Activated T-helper 17 cell treated with anti-CD3 and anti-CD28 coated beads, Interleukin-2, amount 50 U/mL, for 72 hours (primary cell): Measurements from ENCODE around the gene PRKCQ. TPM values are rescaled to one million over a fixed set of nuclear protein-coding genes. Genes with fewer than 3 reads are reported as not detected.

Experiments used
- ATAC-seq: fragments of 150-1000 bp; cut with Tn5 transposase; replicated peaks from 2 replicates; pipeline ENCODE4 v1.10.0; 2021; ENCODE audit warnings: mild to moderate bottlenecking, moderate library complexity
- H3K27ac Mint-ChIP-seq: one replicate; pipeline ENCODE4 v1.8.0; 2022; ENCODE audit warnings: mixed read lengths
- H3K27me3 Mint-ChIP-seq: one replicate; pipeline ENCODE4 v1.8.0; 2022; ENCODE audit warnings: mixed read lengths
- H3K36me3 Mint-ChIP-seq: one replicate; pipeline ENCODE4 v1.8.0; 2022; ENCODE audit warnings: low read depth, mild to moderate bottlenecking, mixed read lengths
- H3K4me1 Mint-ChIP-seq: one replicate; pipeline ENCODE4 v1.8.0; 2022; ENCODE audit warnings: mixed read lengths
- H3K4me3 Mint-ChIP-seq: one replicate; pipeline ENCODE4 v1.8.0; 2022; ENCODE audit warnings: mild to moderate bottlenecking, mixed read lengths
- H3K9me3 Mint-ChIP-seq: one replicate; pipeline ENCODE4 v1.8.0; 2022; ENCODE audit warnings: mixed read lengths
- total RNA-seq, 2 donors: library from RNA; stranded (reverse); gene quantifications; one replicate each; pipeline ENCODE4 v1.2.3, GENCODE V29; 2022

Gene PRKCQ
- total RNA-seq, 2 donors from 2014 or later: 35.3 to 37.8 TPM

DNA sequence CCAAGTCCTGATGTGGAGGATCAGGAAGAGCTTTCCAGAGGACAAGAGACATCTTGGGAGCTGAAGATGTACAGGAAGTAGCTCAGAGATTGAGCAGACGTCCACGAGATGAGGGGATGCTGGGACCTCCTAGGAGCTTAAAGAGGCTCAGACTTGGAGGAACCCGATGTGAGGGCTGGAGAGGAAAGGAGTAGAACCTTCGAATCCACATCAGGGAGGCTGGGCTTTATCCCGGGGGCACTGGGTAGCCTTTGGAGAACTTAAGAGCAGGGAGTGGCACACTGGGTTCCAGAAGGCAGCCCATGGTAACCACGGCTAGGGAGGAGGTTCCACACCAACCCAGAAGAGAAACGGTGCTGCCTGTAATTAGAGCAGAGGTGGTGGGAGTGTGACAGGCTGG lies 10.8 kb downstream of the PRKCQ start:
- no peaks in the 10 kb centered on the region for H3K27me3 Mint-ChIP-seq
- peak; percentile 35 for ATAC-seq
- H3K36me3 Mint-ChIP-seq: peaks cover 52% of the 10 kb centered on the region
- peaks cover 38% of the 10 kb centered on the region for H3K4me1 Mint-ChIP-seq
- peak overlapping the region; percentile 61 for H3K4me3 Mint-ChIP-seq
- H3K27ac Mint-ChIP-seq: peak overlapping the region; percentile 66
- no peaks in the 10 kb centered on the region for H3K9me3 Mint-ChIP-seq

GRCh38 chr10:6567884-6568283 lies 12.2 kb downstream of the PRKCQ start:
- Mint-ChIP-seq H3K36me3 (peaks cover 55% of the 10 kb centered on the region), H3K4me1 (peaks cover 40% of the 10 kb centered on the region)

GRCh38 chr10:6567203-6567703 lies 12.8 kb downstream of the PRKCQ start:
- Mint-ChIP-seq H3K4me1 (peaks cover 42% of the 10 kb centered on the region), H3K27me3 (no peaks in the 10 kb centered on the region), H3K9me3 (no peaks in the 10 kb centered on the region), H3K36me3 (peaks cover 58% of the 10 kb centered on the region), H3K27ac (peak overlapping the region; percentile 54), H3K4me3 (no peak overlapping the region)
- no peak for ATAC-seq

More at GRCh38 chr10:6567884-6568283, 12.2 kb downstream of the PRKCQ start:
- H3K27ac Mint-ChIP-seq: peak overlapping the region; percentile 53
- ATAC-seq: no peak
- H3K4me3 Mint-ChIP-seq: no peak overlapping the region
- no peaks in the 10 kb centered on the region for H3K9me3 Mint-ChIP-seq
- no peaks in the 10 kb centered on the region for H3K27me3 Mint-ChIP-seq

DNA sequence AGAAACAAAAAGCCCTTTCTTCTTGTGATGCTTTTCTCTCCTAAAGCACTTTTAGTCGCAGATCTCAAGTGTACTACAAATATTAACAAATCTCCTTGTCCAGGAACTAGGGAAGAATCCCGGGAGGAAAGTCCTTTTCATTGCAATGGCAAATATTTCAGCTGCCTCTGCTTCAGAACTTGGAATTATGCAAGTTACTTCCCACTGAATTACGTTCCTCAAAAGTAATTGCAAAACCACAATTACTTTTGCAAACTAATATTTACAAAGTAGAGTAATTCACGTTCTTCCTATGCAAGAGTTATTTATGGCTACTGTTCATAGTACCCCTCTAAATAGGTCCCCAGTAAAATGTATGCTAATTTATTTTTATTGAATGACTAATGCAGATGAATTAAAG lies 14.5 kb downstream of the PRKCQ start:
- no peaks in the 10 kb centered on the region for H3K9me3 Mint-ChIP-seq
- peak overlapping the region; percentile 82 for H3K4me3 Mint-ChIP-seq
- no peaks in the 10 kb centered on the region for H3K27me3 Mint-ChIP-seq
- peaks cover 63% of the 10 kb centered on the region for H3K36me3 Mint-ChIP-seq
- no peak for ATAC-seq
- H3K27ac Mint-ChIP-seq: peak overlapping the region; percentile 83
- H3K4me1 Mint-ChIP-seq: peaks cover 46% of the 10 kb centered on the region

DNA sequence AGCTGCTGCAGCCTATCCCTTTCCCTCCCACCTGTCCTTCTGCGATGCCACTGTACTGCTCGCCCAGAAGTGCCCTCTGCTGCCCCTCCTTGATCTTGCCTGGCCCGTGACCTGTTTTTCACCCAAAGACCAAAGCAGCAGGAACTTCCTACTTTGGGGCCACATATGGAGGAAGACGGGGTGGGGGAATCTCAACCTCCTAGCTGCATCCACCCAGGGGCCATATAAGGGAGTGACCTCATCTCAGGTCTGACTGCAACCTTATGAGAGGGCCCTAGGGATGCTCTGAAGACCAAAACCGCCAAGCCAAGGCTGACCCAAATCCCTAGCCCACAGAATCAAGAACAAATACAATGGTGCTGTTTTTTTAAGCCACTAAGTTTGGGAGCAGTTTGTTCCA lies 15.7 kb downstream of the PRKCQ start:
- peak overlapping the region; percentile 82 for H3K4me3 Mint-ChIP-seq
- peaks cover 44% of the 10 kb centered on the region for H3K4me1 Mint-ChIP-seq
- H3K27ac Mint-ChIP-seq: peak overlapping the region; percentile 83
- peaks cover 55% of the 10 kb centered on the region for H3K36me3 Mint-ChIP-seq
- ATAC-seq: peak; percentile 43
- H3K27me3 Mint-ChIP-seq: no peaks in the 10 kb centered on the region
- no peaks in the 10 kb centered on the region for H3K9me3 Mint-ChIP-seq

GRCh38 chr10:6563731-6564130 lies 16.3 kb downstream of the PRKCQ start:
- peaks cover 41% of the 10 kb centered on the region for H3K4me1 Mint-ChIP-seq
- peak overlapping the region; percentile 82 for H3K4me3 Mint-ChIP-seq
- H3K27me3 Mint-ChIP-seq: no peaks in the 10 kb centered on the region
- peaks cover 53% of the 10 kb centered on the region for H3K36me3 Mint-ChIP-seq
- peak overlapping the region; percentile 83 for H3K27ac Mint-ChIP-seq
- peak; percentile 15 for ATAC-seq
- H3K9me3 Mint-ChIP-seq: no peaks in the 10 kb centered on the region

GRCh38 chr10:6563075-6563474 lies 17.0 kb downstream of the PRKCQ start:
- no peaks in the 10 kb centered on the region for H3K9me3 Mint-ChIP-seq
- H3K4me1 Mint-ChIP-seq: peaks cover 47% of the 10 kb centered on the region

GRCh38 chr10:6562221-6562620 lies 17.9 kb downstream of the PRKCQ start:
- Mint-ChIP-seq H3K9me3 (peaks cover 2% of the 10 kb centered on the region), H3K36me3 (peaks cover 68% of the 10 kb centered on the region), H3K27me3 (no peaks in the 10 kb centered on the region), H3K4me1 (peaks cover 56% of the 10 kb centered on the region), H3K4me3 (peak overlapping the region; percentile 82), H3K27ac (peak overlapping the region; percentile 83)
- no peak for ATAC-seq

More at GRCh38 chr10:6563075-6563474, 17.0 kb downstream of the PRKCQ start:
- H3K36me3 Mint-ChIP-seq: peaks cover 59% of the 10 kb centered on the region
- H3K27ac Mint-ChIP-seq: peak overlapping the region; percentile 83
- peak overlapping the region; percentile 82 for H3K4me3 Mint-ChIP-seq
- H3K27me3 Mint-ChIP-seq: no peaks in the 10 kb centered on the region
- peak; percentile 80 for ATAC-seq

- Mint-ChIP-seq H3K4me3 (peak overlapping the region; percentile 82), H3K27me3 (no peaks in the 10 kb centered on the region), H3K36me3 (peaks cover 74% of the 10 kb centered on the region), H3K27ac (peak overlapping the region; percentile 83), H3K4me1 (peaks cover 63% of the 10 kb centered on the region), H3K9me3 (peaks cover 6% of the 10 kb centered on the region)
- peak; percentile 10 for ATAC-seq
Observed at GRCh38 chr10:6561552-6561951, 18.5 kb downstream of the PRKCQ start.

GRCh38 chr10:6558759-6559461 lies 21.2 kb downstream of the PRKCQ start:
- H3K27ac Mint-ChIP-seq: peak overlapping the region; percentile 98
- peaks cover 64% of the 10 kb centered on the region for H3K36me3 Mint-ChIP-seq
- peaks cover 77% of the 10 kb centered on the region for H3K4me1 Mint-ChIP-seq
- peaks cover 6% of the 10 kb centered on the region for H3K9me3 Mint-ChIP-seq
- peak; percentile 76 for ATAC-seq
- H3K27me3 Mint-ChIP-seq: no peaks in the 10 kb centered on the region
- H3K4me3 Mint-ChIP-seq: peak overlapping the region; percentile 90

DNA sequence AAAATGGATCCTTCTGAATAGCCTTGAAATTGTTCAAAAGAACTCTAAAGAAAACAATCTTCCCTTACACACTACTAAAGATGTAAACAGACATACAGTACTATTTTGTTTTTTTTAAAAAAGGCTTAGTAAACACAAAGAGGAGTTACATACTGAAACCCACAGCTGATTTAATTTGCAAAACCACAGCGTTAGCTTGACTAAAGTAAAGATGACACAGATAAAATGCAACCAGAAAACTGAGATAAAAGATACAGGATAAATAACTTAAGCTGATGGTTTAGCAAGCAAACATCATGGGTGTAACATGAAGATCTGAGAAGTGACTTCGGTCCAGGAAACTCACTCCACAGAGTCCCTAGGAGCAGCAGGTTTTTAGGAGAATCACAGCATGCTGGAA lies 21.8 kb downstream of the PRKCQ start:
- Mint-ChIP-seq H3K4me3 (peak overlapping the region; percentile 90), H3K27me3 (no peaks in the 10 kb centered on the region), H3K27ac (peak overlapping the region; percentile 98), H3K9me3 (peaks cover 6% of the 10 kb centered on the region), H3K4me1 (peaks cover 76% of the 10 kb centered on the region), H3K36me3 (peaks cover 64% of the 10 kb centered on the region)
- ATAC-seq: peak; percentile 61

GRCh38 chr10:6553937-6554336 lies 26.1 kb downstream of the PRKCQ start:
- H3K4me1 Mint-ChIP-seq: peaks cover 74% of the 10 kb centered on the region
- H3K36me3 Mint-ChIP-seq: peaks cover 42% of the 10 kb centered on the region
- no peak for ATAC-seq
- H3K4me3 Mint-ChIP-seq: peak overlapping the region; percentile 90
- peaks cover 9% of the 10 kb centered on the region for H3K9me3 Mint-ChIP-seq
- H3K27ac Mint-ChIP-seq: peak overlapping the region; percentile 60
- no peaks in the 10 kb centered on the region for H3K27me3 Mint-ChIP-seq

DNA sequence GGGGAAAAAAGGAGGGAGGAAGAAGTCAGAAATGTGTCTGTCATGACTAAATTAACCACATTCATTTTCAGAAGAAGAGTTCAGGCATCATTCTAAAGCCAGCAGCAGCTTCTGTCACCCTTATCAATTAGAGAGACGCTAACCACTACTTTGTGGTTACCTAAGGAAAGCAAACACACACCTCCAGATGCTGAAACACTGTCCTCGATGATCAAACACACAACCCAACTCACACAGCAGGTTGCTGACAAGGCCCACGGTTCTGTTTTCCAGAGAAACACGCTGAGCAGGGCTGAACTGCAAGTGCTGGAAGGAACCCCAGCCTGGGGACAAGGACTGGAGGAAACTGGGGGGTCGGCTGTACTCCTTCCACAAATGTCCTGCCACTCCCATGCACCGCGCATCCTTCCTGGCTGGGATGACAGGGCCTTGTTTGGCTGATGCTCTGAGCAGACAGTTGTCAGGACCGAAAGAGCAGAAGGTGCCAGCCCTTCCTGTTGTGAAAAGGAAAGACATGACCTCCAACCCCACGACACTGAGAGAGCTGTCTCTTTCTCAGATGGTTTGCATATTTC lies 36.6 kb downstream of the PRKCQ start:
- peak overlapping the region; percentile 94 for H3K4me3 Mint-ChIP-seq

GRCh38 chr10:6542999-6543430 lies 37.1 kb downstream of the PRKCQ start:
- H3K4me1 Mint-ChIP-seq: peaks cover 51% of the 10 kb centered on the region
- peak; percentile 59 for ATAC-seq

More for the DNA sequence above, 36.6 kb downstream of the PRKCQ start:
- no peaks in the 10 kb centered on the region for H3K27me3 Mint-ChIP-seq
- peak overlapping the region; percentile 99 for H3K27ac Mint-ChIP-seq
- H3K9me3 Mint-ChIP-seq: no peaks in the 10 kb centered on the region
- no peaks in the 10 kb centered on the region for H3K36me3 Mint-ChIP-seq
- ATAC-seq: peak; percentile 95
- H3K4me1 Mint-ChIP-seq: peaks cover 51% of the 10 kb centered on the region

DNA sequence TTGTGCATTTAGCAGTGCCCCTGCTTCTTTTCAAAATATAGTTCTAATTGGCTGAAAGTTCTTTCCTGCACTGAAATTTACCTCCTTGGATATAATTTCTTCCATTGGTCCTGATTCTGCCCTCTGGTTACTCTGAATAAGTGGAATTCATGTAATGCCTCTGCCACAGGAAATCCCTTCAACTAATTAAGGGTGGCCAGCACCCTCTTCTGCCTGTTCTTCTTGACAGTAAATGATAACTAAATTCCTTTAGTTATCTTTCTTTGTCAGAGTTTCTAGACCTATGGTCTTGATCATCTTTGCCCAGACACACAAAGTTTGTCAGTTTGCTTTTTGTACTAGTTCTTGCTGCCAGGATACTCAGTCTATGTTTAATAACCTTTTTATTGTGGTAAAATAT lies 40.2 kb downstream of the PRKCQ start:
- Mint-ChIP-seq H3K27ac (peak overlapping the region; percentile 5), H3K4me3 (no peak overlapping the region)
- ATAC-seq: no peak

More at GRCh38 chr10:6542999-6543430, 37.1 kb downstream of the PRKCQ start:
- peak overlapping the region; percentile 99 for H3K27ac Mint-ChIP-seq
- no peaks in the 10 kb centered on the region for H3K36me3 Mint-ChIP-seq
- H3K27me3 Mint-ChIP-seq: no peaks in the 10 kb centered on the region
- peak overlapping the region; percentile 94 for H3K4me3 Mint-ChIP-seq
- H3K9me3 Mint-ChIP-seq: no peaks in the 10 kb centered on the region

More for the DNA sequence above, 40.2 kb downstream of the PRKCQ start:
- H3K4me1 Mint-ChIP-seq: peaks cover 60% of the 10 kb centered on the region
- H3K27me3 Mint-ChIP-seq: no peaks in the 10 kb centered on the region
- no peaks in the 10 kb centered on the region for H3K9me3 Mint-ChIP-seq
- H3K36me3 Mint-ChIP-seq: peaks cover 20% of the 10 kb centered on the region
